ENCODE measurements around the gene SORCS3. TPM values are rescaled to one million over a fixed set of nuclear protein-coding genes. Genes with fewer than 3 reads are reported as not detected.

SORCS3 gene
- total RNA-seq, 3 donors from 2014 or later (not counting 1 experiment from before 2014, with no cell fraction given) = 0.05 to 0.09 TPM; not detected in 1

DNA sequence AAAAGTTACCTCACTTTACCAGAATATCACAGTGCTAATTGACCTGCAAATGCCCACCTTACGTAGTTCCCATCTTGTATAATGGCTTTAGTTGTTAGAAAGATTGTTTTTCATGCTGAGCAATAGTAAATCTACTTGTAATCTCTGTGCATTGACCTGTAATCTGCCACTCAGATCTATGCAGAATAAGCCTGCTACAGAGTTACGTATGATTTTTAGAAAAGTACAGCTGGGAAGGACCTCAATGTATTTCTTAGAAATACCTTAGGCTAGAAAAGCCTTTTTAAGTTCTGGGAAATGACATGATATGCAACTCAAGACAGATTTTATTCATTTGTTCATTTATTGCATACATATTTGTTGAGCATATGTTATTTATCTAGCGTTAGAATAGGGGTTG is 530.9 kb downstream of the SORCS3 start:
- intact Hi-C loops (cut with micrococcal nuclease) = no loop called here
- Mint-ChIP-seq H3K4me1 (no peaks in the 10 kb centered on the region), H3K27me3 (ENCODE audit: low read depth in 2 of 2) (no peaks in the 10 kb centered on the region), H3K36me3 (no peaks in the 10 kb centered on the region), H3K4me3 (no peak overlapping the region), H3K9me3 (peaks cover 13 to 16% of the 10 kb centered on the region in 2 donors), H3K27ac (no peak overlapping the region)
- TF ChIP-seq, protein P1, sequence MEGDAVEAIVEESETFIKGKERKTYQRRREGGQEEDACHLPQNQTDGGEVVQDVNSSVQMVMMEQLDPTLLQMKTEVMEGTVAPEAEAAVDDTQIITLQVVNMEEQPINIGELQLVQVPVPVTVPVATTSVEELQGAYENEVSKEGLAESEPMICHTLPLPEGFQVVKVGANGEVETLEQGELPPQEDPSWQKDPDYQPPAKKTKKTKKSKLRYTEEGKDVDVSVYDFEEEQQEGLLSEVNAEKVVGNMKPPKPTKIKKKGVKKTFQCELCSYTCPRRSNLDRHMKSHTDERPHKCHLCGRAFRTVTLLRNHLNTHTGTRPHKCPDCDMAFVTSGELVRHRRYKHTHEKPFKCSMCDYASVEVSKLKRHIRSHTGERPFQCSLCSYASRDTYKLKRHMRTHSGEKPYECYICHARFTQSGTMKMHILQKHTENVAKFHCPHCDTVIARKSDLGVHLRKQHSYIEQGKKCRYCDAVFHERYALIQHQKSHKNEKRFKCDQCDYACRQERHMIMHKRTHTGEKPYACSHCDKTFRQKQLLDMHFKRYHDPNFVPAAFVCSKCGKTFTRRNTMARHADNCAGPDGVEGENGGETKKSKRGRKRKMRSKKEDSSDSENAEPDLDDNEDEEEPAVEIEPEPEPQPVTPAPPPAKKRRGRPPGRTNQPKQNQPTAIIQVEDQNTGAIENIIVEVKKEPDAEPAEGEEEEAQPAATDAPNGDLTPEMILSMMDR (IDR thresholded peaks at IDR 0.05) = no peak
- H3K4me3 ChIP-seq (ENCODE audit: low read length) = no peak overlapping the region
- ATAC-seq (no peak), DNase-seq (no peak)
- H3K36me3 ChIP-seq (ENCODE audit: control insufficient read depth, insufficient read depth, low read length) = no peaks in the 10 kb centered on the region
- no peak overlapping the region for H3K27ac ChIP-seq (ENCODE audit: low read length)
- H3K27me3 ChIP-seq (ENCODE audit: control insufficient read depth, insufficient read depth, low read length) = no peaks in the 10 kb centered on the region
- peaks cover 5% of the 10 kb centered on the region for H3K9me3 ChIP-seq (ENCODE audit: control insufficient read depth, insufficient read depth, low read length)
- WGBS (ENCODE audit: insufficient coverage) = 92% methylated on average over 1 of the region's 3 CpGs
- no peaks in the 10 kb centered on the region for H3K4me1 ChIP-seq (ENCODE audit: control insufficient read depth, insufficient read depth, low read length)

DNA sequence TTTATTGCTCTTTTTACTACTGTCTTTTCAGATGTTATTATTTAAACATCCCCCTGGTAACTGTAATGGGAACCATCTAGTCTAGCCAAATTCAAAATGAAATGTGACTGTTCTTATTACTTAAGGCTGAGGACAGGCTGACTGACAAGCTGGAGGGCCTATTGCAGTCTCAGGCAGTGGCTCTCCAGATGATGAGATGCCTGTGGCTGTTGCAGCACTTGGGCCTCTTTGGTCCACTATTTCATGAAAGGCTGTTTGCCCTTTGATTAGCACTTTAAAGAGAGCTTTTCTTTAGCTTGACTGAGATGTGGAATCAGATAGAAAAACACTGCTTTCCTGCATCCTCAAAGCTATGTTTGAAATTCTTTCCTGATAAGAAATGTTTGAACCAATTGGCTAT is 540.5 kb downstream of the SORCS3 start:
- peaks cover 0 to 2% of the 10 kb centered on the region in 2 donors for H3K9me3 Mint-ChIP-seq
- no peak overlapping the region for H3K4me3 ChIP-seq (ENCODE audit: low read length)
- ATAC-seq (no peak), DNase-seq (no peak)
- H3K4me1 ChIP-seq (ENCODE audit: control insufficient read depth, insufficient read depth, low read length) = no peaks in the 10 kb centered on the region
- no peak overlapping the region for H3K27ac ChIP-seq (ENCODE audit: low read length)
- no peaks in the 10 kb centered on the region for H3K4me1 Mint-ChIP-seq
- no peaks in the 10 kb centered on the region for H3K36me3 Mint-ChIP-seq
- H3K9me3 ChIP-seq (ENCODE audit: control insufficient read depth, insufficient read depth, low read length) = no peaks in the 10 kb centered on the region
- no peak overlapping the region for H3K4me3 Mint-ChIP-seq
- no peaks in the 10 kb centered on the region for H3K27me3 ChIP-seq (ENCODE audit: control insufficient read depth, insufficient read depth, low read length)
- TF ChIP-seq, protein P1 (IDR thresholded peaks at IDR 0.05) = no peak
- intact Hi-C loops (cut with micrococcal nuclease) = no loop called here
- H3K36me3 ChIP-seq (ENCODE audit: control insufficient read depth, insufficient read depth, low read length) = no peaks in the 10 kb centered on the region
- no peak overlapping the region for H3K27ac Mint-ChIP-seq
- no peaks in the 10 kb centered on the region for H3K27me3 Mint-ChIP-seq (ENCODE audit: low read depth in 2 of 2)

DNA sequence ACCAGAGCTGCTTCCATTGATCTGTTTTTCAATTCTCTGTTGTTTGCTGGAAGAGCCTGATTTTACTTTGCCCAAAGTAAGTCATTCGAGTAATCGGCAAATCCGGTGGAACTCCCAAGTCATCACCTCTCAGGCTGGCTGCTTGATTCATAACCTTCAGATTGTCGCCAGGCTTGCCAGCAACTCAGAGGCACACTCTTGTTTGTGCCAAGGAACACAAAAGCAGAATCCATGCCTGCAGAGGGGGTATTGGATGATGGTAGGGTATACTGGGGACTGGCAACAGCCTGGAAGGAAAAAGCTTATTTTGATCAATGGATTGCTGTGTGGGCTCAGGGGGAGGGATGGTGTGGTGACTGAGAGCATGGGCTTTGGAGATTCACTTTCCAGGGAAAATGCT is 542.4 kb downstream of the SORCS3 start:
- H3K9me3 Mint-ChIP-seq = peaks cover 4 to 5% of the 10 kb centered on the region in 2 donors
- ATAC-seq (no peak), DNase-seq (no peak)
- H3K27me3 ChIP-seq (ENCODE audit: control insufficient read depth, insufficient read depth, low read length) = no peaks in the 10 kb centered on the region
- no peaks in the 10 kb centered on the region for H3K4me1 Mint-ChIP-seq
- no peak overlapping the region for H3K27ac Mint-ChIP-seq
- H3K27me3 Mint-ChIP-seq (ENCODE audit: low read depth in 2 of 2) = no peaks in the 10 kb centered on the region
- no peaks in the 10 kb centered on the region for H3K36me3 Mint-ChIP-seq
- H3K36me3 ChIP-seq (ENCODE audit: control insufficient read depth, insufficient read depth, low read length) = no peaks in the 10 kb centered on the region
- no peaks in the 10 kb centered on the region for H3K9me3 ChIP-seq (ENCODE audit: control insufficient read depth, insufficient read depth, low read length)
- H3K4me3 ChIP-seq (ENCODE audit: low read length) = no peak overlapping the region
- no peak overlapping the region for H3K4me3 Mint-ChIP-seq
- no peaks in the 10 kb centered on the region for H3K4me1 ChIP-seq (ENCODE audit: control insufficient read depth, insufficient read depth, low read length)
- intact Hi-C loops (cut with micrococcal nuclease) = no loop called here
- 91% methylated on average over 4 of the region's 4 CpGs for WGBS (ENCODE audit: insufficient coverage)
- H3K27ac ChIP-seq (ENCODE audit: low read length) = no peak overlapping the region
- TF ChIP-seq, protein P1 (IDR thresholded peaks at IDR 0.05) = no peak

DNA sequence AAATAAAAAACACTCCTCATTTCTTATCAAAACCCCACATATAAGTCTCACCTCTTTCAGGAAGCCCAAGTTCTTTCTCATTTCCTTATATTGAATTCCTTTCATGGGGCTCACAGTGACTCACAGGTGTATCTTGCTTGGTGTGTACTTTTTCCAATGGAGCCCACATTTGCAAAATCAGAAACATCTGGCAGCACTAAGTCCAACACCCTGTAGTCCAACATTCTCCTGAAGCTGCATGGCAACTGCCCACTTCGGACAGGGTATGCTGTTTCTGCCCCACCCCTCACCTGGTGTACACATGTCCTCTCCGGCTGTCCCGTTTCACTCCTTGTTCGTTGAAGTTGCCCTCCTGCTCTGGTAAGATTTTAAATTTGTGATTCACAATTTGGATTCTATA is 544.1 kb downstream of the SORCS3 start:
- H3K27me3 ChIP-seq (ENCODE audit: control insufficient read depth, insufficient read depth, low read length) = no peaks in the 10 kb centered on the region
- Mint-ChIP-seq H3K9me3 (peaks cover 4 to 5% of the 10 kb centered on the region in 2 donors), H3K27me3 (ENCODE audit: low read depth in 2 of 2) (no peaks in the 10 kb centered on the region), H3K36me3 (no peaks in the 10 kb centered on the region), H3K4me1 (no peaks in the 10 kb centered on the region), H3K4me3 (no peak overlapping the region), H3K27ac (no peak overlapping the region)
- TF ChIP-seq, protein P1 (IDR thresholded peaks at IDR 0.05) = no peak
- H3K9me3 ChIP-seq (ENCODE audit: control insufficient read depth, insufficient read depth, low read length) = no peaks in the 10 kb centered on the region
- no peak for ATAC-seq
- DNase-seq = no peak
- H3K36me3 ChIP-seq (ENCODE audit: control insufficient read depth, insufficient read depth, low read length) = no peaks in the 10 kb centered on the region
- intact Hi-C loops (cut with micrococcal nuclease) = no loop called here
- no peak overlapping the region for H3K4me3 ChIP-seq (ENCODE audit: low read length)
- H3K4me1 ChIP-seq (ENCODE audit: control insufficient read depth, insufficient read depth, low read length) = no peaks in the 10 kb centered on the region
- no peak overlapping the region for H3K27ac ChIP-seq (ENCODE audit: low read length)
- WGBS (ENCODE audit: insufficient coverage) = 84% methylated on average over 3 of the region's 4 CpGs

Measured in natural killer cell (primary cell).